ENCODE results near the gene CD74.

Gene CD74

DNA sequence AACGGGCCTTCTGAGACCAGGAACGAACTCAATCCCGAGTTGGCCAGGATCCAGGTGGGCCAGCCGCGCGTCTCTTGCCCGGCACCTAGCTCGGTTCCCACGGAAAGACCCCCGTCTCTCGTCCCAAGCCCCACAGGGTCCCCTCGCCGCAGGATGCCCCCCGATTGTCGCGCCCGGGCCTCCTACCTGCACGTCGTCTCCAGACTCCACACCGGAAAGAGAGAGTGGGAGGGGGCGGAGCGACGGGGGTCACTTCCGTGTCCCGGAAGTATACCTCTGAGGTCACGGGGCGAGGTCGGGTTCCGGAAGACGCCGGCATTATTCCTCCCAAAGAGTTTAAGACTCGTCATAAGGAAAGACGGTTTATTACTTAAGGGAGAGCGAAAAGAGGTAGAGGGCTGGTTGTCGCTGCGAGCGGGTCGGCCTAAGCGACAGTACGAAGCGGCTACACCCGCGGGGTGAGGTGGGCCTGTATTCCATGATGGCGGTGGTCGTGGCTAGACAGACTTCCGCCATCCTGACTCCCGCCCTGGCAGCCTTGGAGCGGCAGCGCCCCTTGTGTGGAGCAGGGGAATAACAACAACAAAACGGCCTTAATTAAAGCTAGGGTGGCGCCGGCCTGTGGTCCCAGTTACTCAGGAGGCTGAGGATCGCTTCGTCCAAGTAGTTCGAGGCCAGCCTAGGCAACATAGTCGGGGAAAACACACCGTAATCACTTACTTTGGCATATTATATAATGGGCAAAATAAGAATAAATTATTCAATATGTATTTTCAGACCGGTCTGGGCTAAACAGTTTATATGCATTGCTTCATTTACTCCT lies 37.0 kb upstream of the CD74 start, which contains the start of gene RPS14:
Gene RPS14 (minus strand): TSS at position 223 of the 823 bp plus-strand sequence. CDS start 2,006 bp downstream, outside the sequence.
- peak within 1 kb of the TSS; percentile 96 for H3K4me3 ChIP-seq (ENCODE audit: low read depth, low read length)
- in situ Hi-C loops (cut with HindIII; ENCODE audit: low pct_ligation_motif_present, low sequenced_read_pairs) = no loop called here
- no peaks in the 10 kb centered on the region for H3K27me3 ChIP-seq (replicated peaks)
- H3K27ac ChIP-seq = peak within 1 kb of the TSS; percentile 100
- DNase-seq = peak; percentile 91
- H3K36me3 ChIP-seq (replicated peaks) = peaks cover 39% of the 10 kb centered on the region
- TF ChIP-seq CTCF (IDR thresholded peaks at IDR 0.05; ENCODE audit: low read depth, low read length, missing control alignments) = peak; percentile 92

GRCh38 chr5:150448952-150449516 lies 36.3 kb upstream of the CD74 start:
- Histone ChIP-seq H3K4me3 (ENCODE audit: low read depth, low read length) (peak overlapping the region; percentile 96), H3K36me3 (replicated peaks) (peaks cover 45% of the 10 kb centered on the region), H3K27ac (peak overlapping the region; percentile 100), H3K27me3 (replicated peaks) (no peaks in the 10 kb centered on the region)
- DNase-seq = no peak
- no peak for TF ChIP-seq CTCF (IDR thresholded peaks at IDR 0.05; ENCODE audit: low read depth, low read length, missing control alignments)
- in situ Hi-C loops (cut with HindIII; ENCODE audit: low pct_ligation_motif_present, low sequenced_read_pairs) = no loop called here

DNA sequence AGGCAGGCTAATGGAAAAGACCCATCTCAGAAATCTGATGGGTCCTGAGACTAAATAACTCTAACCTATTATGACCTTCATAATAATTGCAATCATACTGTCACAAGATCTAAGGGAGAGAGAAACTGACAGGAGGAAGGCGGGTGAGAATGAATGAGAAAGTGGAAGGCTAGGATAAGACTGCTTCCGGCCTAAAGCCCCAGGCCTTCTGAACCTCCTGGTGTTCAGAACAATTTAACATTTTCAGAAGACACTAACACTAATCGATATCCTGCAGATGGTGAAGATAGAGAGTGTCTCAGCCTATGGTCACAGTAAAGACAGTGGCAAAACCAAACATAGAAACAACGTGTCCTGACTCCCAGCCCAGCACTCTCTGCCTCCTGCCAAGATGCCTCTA lies 35.6 kb upstream of the CD74 start:
- in situ Hi-C loops (cut with HindIII; ENCODE audit: low pct_ligation_motif_present, low sequenced_read_pairs) = no loop called here
- peak overlapping the region; percentile 100 for H3K27ac ChIP-seq
- H3K36me3 ChIP-seq (replicated peaks) = peaks cover 52% of the 10 kb centered on the region
- TF ChIP-seq CTCF (IDR thresholded peaks at IDR 0.05; ENCODE audit: low read depth, low read length, missing control alignments) = no peak
- no peak for DNase-seq
- no peaks in the 10 kb centered on the region for H3K27me3 ChIP-seq (replicated peaks)
- peak overlapping the region; percentile 96 for H3K4me3 ChIP-seq (ENCODE audit: low read depth, low read length)

DNA sequence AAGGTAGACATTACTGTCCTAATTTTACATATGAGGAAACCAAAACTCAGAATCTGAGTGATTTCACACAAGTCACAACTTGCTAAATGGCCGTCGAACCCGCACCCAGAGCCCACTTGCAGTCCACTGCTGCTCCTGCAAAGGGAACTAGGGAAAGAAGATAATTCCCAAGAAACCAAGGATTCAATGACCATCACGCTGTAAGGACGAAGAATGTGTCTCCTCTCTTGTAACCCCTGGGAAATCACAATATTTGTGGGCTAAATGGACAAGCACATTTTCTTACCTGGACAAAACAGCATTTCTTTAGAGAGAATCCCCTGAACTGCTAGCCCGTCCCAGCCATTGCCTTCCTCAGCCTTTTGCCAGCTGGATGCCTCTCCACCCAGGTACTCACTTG lies 34.5 kb upstream of the CD74 start:
- in situ Hi-C loops (cut with HindIII; ENCODE audit: low pct_ligation_motif_present, low sequenced_read_pairs) = no loop called here
- DNase-seq = no peak
- TF ChIP-seq CTCF (IDR thresholded peaks at IDR 0.05; ENCODE audit: low read depth, low read length, missing control alignments) = no peak

DNA sequence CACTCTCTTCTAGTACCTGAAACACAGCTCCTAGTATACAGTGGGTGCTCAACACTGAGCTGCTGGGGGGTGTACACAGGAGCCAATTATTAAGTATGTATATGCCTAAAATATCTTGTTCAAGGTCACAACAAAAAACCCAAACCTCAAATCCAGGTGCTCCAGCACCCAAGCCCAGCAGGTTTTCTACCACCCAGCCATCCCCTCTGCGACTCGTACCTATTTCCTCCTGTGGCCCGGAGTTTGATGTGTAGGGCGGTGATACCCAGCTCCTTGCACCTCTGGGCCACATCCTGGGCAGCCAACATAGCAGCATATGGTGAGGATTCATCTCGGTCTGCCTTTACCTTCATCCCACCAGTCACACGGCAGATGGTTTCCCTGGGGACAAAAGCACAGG lies 33.9 kb upstream of the CD74 start:
- Histone ChIP-seq H3K27me3 (replicated peaks) (no peaks in the 10 kb centered on the region), H3K27ac (no peak overlapping the region), H3K4me3 (ENCODE audit: low read depth, low read length) (no peak overlapping the region), H3K36me3 (replicated peaks) (peaks cover 57% of the 10 kb centered on the region)
- in situ Hi-C loops (cut with HindIII; ENCODE audit: low pct_ligation_motif_present, low sequenced_read_pairs) = no loop called here
- DNase-seq = no peak
- no peak for TF ChIP-seq CTCF (IDR thresholded peaks at IDR 0.05; ENCODE audit: low read depth, low read length, missing control alignments)

More for the DNA sequence above, 34.5 kb upstream of the CD74 start:
- Histone ChIP-seq H3K27ac (no peak overlapping the region), H3K4me3 (ENCODE audit: low read depth, low read length) (peak overlapping the region; percentile 96), H3K36me3 (replicated peaks) (peaks cover 55% of the 10 kb centered on the region), H3K27me3 (replicated peaks) (no peaks in the 10 kb centered on the region)

Measured in brain microvascular endothelial cell (primary cell).